Mucosa of descending colon (tissue), 3 donors: ENCODE data around the gene WASHC3. TPM values are rescaled to one million over a fixed set of nuclear protein-coding genes. Genes with fewer than 3 reads are reported as not detected.

Experiments used
- ATAC-seq: fragments of 200-7000 bp; cut with Tn5 transposase; one replicate; pipeline ENCODE4 v1.9.1; 2020; ENCODE audit warnings: mild to moderate bottlenecking, moderate library complexity
- DNase-seq, 3 donors: peaks; one replicate each; pipeline ENCODE4 v3.0.0-alpha.2; 2020
- H3K36me3 ChIP-seq: fragments of 200-600 bp; one replicate; pipeline ENCODE4 v1.8.0; 2021; ENCODE audit warnings: low read depth, mild to moderate bottlenecking
- H3K4me1 ChIP-seq: fragments of 200-600 bp; one replicate; pipeline ENCODE4 v1.8.0; 2021; ENCODE audit warnings: low read depth, mild to moderate bottlenecking
- H3K4me3 ChIP-seq: fragments of 200-600 bp; one replicate; pipeline ENCODE4 v1.8.0; 2021; ENCODE audit warnings: mild to moderate bottlenecking
- H3K9me3 ChIP-seq: fragments of 200-600 bp; one replicate; pipeline ENCODE4 v1.8.0; 2021; ENCODE audit warnings: mild to moderate bottlenecking
- intact Hi-C, 2 donors: fragments of 100-400 bp; cut with DNase I in 1 of 2; cut with micrococcal nuclease in 1 of 2; formaldehyde crosslinking; loops; one replicate each; pipeline versions ENCODE4 v1.11.0 to v1.11.1; 2022; cut with DNase I, micrococcal nuclease
- total RNA-seq, 3 donors: library from RNA; stranded (reverse); fragmentation: NEBNext Ultra II Directional in 2 of 3; extraction: Animal tissue kit (Norgen Biotek cat#: 25700) in 2 of 3; gene quantifications; one replicate each; pipeline versions ENCODE4 v1.2.1 to v1.2.4, GENCODE V29; 2021 to 2023
- TF ChIP-seq, protein P1 (sequence below): fragments of 200-600 bp; IDR thresholded peaks from one replicate; pipeline ENCODE4 v1.8.0; 2022; ENCODE audit warnings: antibody characterized with exemption, mild to moderate bottlenecking
- donor health status: DM: no; HTN: no; CAD: no; lungs with moderate emphysema.
- donor health status: DM: no; HTN: no; CAD: no.
- donor health status: DM: no; HTN: yes; CAD: no.

WASHC3 gene
- total RNA-seq, 3 donors from 2014 or later: 31.1 to 39.1 (median 34.9) TPM

DNA sequence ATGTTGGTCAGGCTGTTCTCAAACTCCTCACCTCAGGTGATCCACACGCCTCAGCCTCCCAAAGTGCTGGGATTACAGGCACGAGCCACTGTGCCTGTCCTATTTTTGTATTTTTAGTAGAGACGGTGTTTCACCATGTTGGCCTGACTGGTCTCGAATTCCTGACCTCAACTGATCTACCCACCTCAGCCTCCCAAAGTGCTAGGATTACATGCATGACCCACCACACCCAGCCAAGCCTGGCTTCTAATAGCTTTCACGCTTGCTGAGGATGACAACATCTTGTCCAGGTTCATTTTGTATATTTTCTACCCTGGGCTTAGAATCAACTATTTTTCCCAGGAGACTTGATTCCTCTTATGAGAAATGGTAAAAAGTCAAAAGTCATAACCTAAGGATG, 64.7 kb downstream of the WASHC3 start:
- TF ChIP-seq, protein P1, sequence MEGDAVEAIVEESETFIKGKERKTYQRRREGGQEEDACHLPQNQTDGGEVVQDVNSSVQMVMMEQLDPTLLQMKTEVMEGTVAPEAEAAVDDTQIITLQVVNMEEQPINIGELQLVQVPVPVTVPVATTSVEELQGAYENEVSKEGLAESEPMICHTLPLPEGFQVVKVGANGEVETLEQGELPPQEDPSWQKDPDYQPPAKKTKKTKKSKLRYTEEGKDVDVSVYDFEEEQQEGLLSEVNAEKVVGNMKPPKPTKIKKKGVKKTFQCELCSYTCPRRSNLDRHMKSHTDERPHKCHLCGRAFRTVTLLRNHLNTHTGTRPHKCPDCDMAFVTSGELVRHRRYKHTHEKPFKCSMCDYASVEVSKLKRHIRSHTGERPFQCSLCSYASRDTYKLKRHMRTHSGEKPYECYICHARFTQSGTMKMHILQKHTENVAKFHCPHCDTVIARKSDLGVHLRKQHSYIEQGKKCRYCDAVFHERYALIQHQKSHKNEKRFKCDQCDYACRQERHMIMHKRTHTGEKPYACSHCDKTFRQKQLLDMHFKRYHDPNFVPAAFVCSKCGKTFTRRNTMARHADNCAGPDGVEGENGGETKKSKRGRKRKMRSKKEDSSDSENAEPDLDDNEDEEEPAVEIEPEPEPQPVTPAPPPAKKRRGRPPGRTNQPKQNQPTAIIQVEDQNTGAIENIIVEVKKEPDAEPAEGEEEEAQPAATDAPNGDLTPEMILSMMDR: no peak
- Histone ChIP-seq H3K4me1 (no peaks in the 10 kb centered on the region), H3K4me3 (no peak overlapping the region), H3K36me3 (no peaks in the 10 kb centered on the region), H3K9me3 (no peaks in the 10 kb centered on the region)
- intact Hi-C loops: no loop called here
- DNase-seq (no peak), ATAC-seq (no peak)

GRCh38 chr12:101995684-101996083, 66.1 kb downstream of the WASHC3 start:
- no peak for ATAC-seq
- no peaks in the 10 kb centered on the region for H3K9me3 ChIP-seq
- H3K4me1 ChIP-seq: no peaks in the 10 kb centered on the region
- H3K4me3 ChIP-seq: no peak overlapping the region
- intact Hi-C loops: no loop called here
- H3K36me3 ChIP-seq: no peaks in the 10 kb centered on the region
- no peak for DNase-seq
- TF ChIP-seq, protein P1: no peak

- no peaks in the 10 kb centered on the region for H3K9me3 ChIP-seq
- ATAC-seq: no peak
- TF ChIP-seq, protein P1: no peak
- intact Hi-C loops: no loop called here
- no peaks in the 10 kb centered on the region for H3K4me1 ChIP-seq
- no peaks in the 10 kb centered on the region for H3K36me3 ChIP-seq
- DNase-seq: no peak
- no peak overlapping the region for H3K4me3 ChIP-seq
These were observed 69.7 kb downstream of the WASHC3 start for GRCh38 chr12:101992091-101992490.

- H3K4me3 ChIP-seq: no peak overlapping the region
- no peaks in the 10 kb centered on the region for H3K9me3 ChIP-seq
- H3K4me1 ChIP-seq: no peaks in the 10 kb centered on the region
- no peaks in the 10 kb centered on the region for H3K36me3 ChIP-seq
- DNase-seq (no peak), ATAC-seq (no peak)
- TF ChIP-seq, protein P1: no peak
- intact Hi-C loops: no loop called here
These were observed 79.5 kb downstream of the WASHC3 start for GRCh38 chr12:101982307-101982706.

DNA sequence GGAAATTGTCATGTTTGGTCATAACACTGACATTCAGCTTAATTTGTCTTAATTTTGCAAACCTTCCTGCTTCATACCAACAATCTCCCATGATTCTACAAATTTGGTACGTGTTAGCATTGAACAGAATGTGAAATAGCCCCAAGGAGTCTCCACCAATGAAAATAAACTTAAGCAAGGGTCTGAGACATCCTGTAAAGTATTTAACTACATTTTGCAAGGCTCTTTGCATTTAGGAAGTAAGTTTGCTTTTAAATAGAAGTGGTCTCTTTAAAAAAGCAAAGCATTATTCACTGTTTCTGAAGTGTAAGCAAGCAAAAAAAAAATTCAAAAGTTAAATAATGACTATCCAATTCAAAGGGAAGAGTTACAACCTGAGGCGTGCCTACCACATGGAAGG, 79.9 kb downstream of the WASHC3 start:
- H3K4me3 ChIP-seq: no peak overlapping the region
- no peaks in the 10 kb centered on the region for H3K9me3 ChIP-seq
- H3K4me1 ChIP-seq: no peaks in the 10 kb centered on the region
- no peaks in the 10 kb centered on the region for H3K36me3 ChIP-seq
- intact Hi-C loops: no loop called here
- DNase-seq (no peak), ATAC-seq (no peak)
- TF ChIP-seq, protein P1: no peak

- H3K4me3 ChIP-seq: no peak overlapping the region
- intact Hi-C loops: no loop called here
- TF ChIP-seq, protein P1: no peak
- no peaks in the 10 kb centered on the region for H3K4me1 ChIP-seq
- H3K36me3 ChIP-seq: no peaks in the 10 kb centered on the region
- H3K9me3 ChIP-seq: no peaks in the 10 kb centered on the region
- DNase-seq (no peak), ATAC-seq (no peak)
These were observed 93.0 kb downstream of the WASHC3 start for GRCh38 chr12:101968770-101969169.
